ENCODE measurements around the gene CFL2. TPM values are rescaled to one million over a fixed set of nuclear protein-coding genes. Genes with fewer than 3 reads are reported as not detected.

CFL2 gene
- total RNA-seq, 2 donors from 2014 or later = 46.3 to 79.2 TPM

GRCh38 chr14:34668111-34668510 is 46.3 kb downstream of the CFL2 start:
- no peak overlapping the region for H3K4me3 ChIP-seq
- H3K27me3 ChIP-seq (replicated peaks; ENCODE audit: insufficient read depth) = no peaks in the 10 kb centered on the region
- no peaks in the 10 kb centered on the region for H3K9me3 ChIP-seq
- H3K27ac ChIP-seq = no peak overlapping the region
- TF ChIP-seq POLR2A (IDR thresholded peaks at IDR 0.05) (no peak), POLR2AphosphoS5 (IDR thresholded peaks at IDR 0.05) (no peak), CTCF (IDR thresholded peaks at IDR 0.05) (no peak)
- DNase-seq (ENCODE audit: low spot score) = no peak
- no peaks in the 10 kb centered on the region for H3K4me1 ChIP-seq (replicated peaks)
- no peaks in the 10 kb centered on the region for H3K36me3 ChIP-seq
- intact Hi-C loops (cut with DNase I) = no loop called here
- 85% methylated on average over 2 of the region's 2 CpGs for WGBS

GRCh38 chr14:34667007-34667406 is 47.4 kb downstream of the CFL2 start:
- H3K36me3 ChIP-seq = no peaks in the 10 kb centered on the region
- no peaks in the 10 kb centered on the region for H3K9me3 ChIP-seq
- H3K27ac ChIP-seq = no peak overlapping the region
- intact Hi-C loops (cut with DNase I) = no loop called here
- H3K27me3 ChIP-seq (replicated peaks; ENCODE audit: insufficient read depth) = no peaks in the 10 kb centered on the region
- TF ChIP-seq POLR2A (IDR thresholded peaks at IDR 0.05) = no peak
- no peak for TF ChIP-seq POLR2AphosphoS5 (IDR thresholded peaks at IDR 0.05)
- TF ChIP-seq CTCF (IDR thresholded peaks at IDR 0.05) = no peak
- no peak for DNase-seq (ENCODE audit: low spot score)
- 90% methylated on average over 7 of the region's 7 CpGs for WGBS
- no peaks in the 10 kb centered on the region for H3K4me1 ChIP-seq (replicated peaks)
- H3K4me3 ChIP-seq = no peak overlapping the region

GRCh38 chr14:34665785-34666435 is 48.5 kb downstream of the CFL2 start:
- intact Hi-C loops (cut with DNase I) = no loop called here
- TF ChIP-seq POLR2A (IDR thresholded peaks at IDR 0.05) (no peak), CTCF (IDR thresholded peaks at IDR 0.05) (no peak), POLR2AphosphoS5 (IDR thresholded peaks at IDR 0.05) (no peak)
- H3K27ac ChIP-seq = no peak overlapping the region
- 29% methylated on average over 2 of the region's 2 CpGs for WGBS
- H3K9me3 ChIP-seq = no peaks in the 10 kb centered on the region
- no peak overlapping the region for H3K4me3 ChIP-seq
- H3K4me1 ChIP-seq (replicated peaks) = no peaks in the 10 kb centered on the region
- DNase-seq (ENCODE audit: low spot score) = no peak
- H3K36me3 ChIP-seq = no peaks in the 10 kb centered on the region
- H3K27me3 ChIP-seq (replicated peaks; ENCODE audit: insufficient read depth) = no peaks in the 10 kb centered on the region

- TF ChIP-seq POLR2A (IDR thresholded peaks at IDR 0.05) = no peak
- TF ChIP-seq CTCF (IDR thresholded peaks at IDR 0.05) = no peak
- TF ChIP-seq POLR2AphosphoS5 (IDR thresholded peaks at IDR 0.05) = no peak
- 96% methylated on average over 4 of the region's 4 CpGs for WGBS
- H3K4me1 ChIP-seq (replicated peaks) = no peaks in the 10 kb centered on the region
Observed at GRCh38 chr14:34662561-34663088, 51.8 kb downstream of the CFL2 start.

GRCh38 chr14:34660796-34661195 is 53.6 kb downstream of the CFL2 start:
- Histone ChIP-seq H3K27me3 (replicated peaks; ENCODE audit: insufficient read depth) (no peaks in the 10 kb centered on the region), H3K9me3 (no peaks in the 10 kb centered on the region), H3K4me3 (no peak overlapping the region), H3K36me3 (no peaks in the 10 kb centered on the region), H3K4me1 (replicated peaks) (no peaks in the 10 kb centered on the region), H3K27ac (no peak overlapping the region)
- no peak for TF ChIP-seq CTCF (IDR thresholded peaks at IDR 0.05)
- no peak for TF ChIP-seq POLR2AphosphoS5 (IDR thresholded peaks at IDR 0.05)
- no peak for TF ChIP-seq POLR2A (IDR thresholded peaks at IDR 0.05)
- DNase-seq (ENCODE audit: low spot score) = no peak
- intact Hi-C loops (cut with DNase I) = no loop called here

More at GRCh38 chr14:34662561-34663088, 51.8 kb downstream of the CFL2 start:
- H3K36me3 ChIP-seq = no peaks in the 10 kb centered on the region
- H3K27me3 ChIP-seq (replicated peaks; ENCODE audit: insufficient read depth) = no peaks in the 10 kb centered on the region
- H3K27ac ChIP-seq = no peak overlapping the region
- intact Hi-C loops (cut with DNase I) = no loop called here
- DNase-seq (ENCODE audit: low spot score) = no peak
- H3K4me3 ChIP-seq = no peak overlapping the region
- no peaks in the 10 kb centered on the region for H3K9me3 ChIP-seq
